Hepatocyte (in vitro differentiated cells): ENCODE measurements around the gene MMP20.

Source experiments
- EZH2 ChIP-seq: fragments of 200-600 bp; sonication (generic); IDR thresholded peaks from 2 replicates; pipeline ENCODE4 v1.6.1; 2016; ENCODE audit warnings: antibody characterized with exemption, mild to moderate bottlenecking, borderline replicate concordance
- TF ChIP-seq, protein P1 (sequence below): fragments of 200-600 bp; sonication (generic); IDR thresholded peaks from 2 replicates; pipeline ENCODE4 v1.5.1; 2016; ENCODE audit warnings: antibody characterized with exemption, mild to moderate bottlenecking; ENCODE audit not compliant: poor library complexity

GRCh38 chr11:102620179-102620578 is 5.0 kb downstream of the MMP20 start:
- TF ChIP-seq, protein P1, sequence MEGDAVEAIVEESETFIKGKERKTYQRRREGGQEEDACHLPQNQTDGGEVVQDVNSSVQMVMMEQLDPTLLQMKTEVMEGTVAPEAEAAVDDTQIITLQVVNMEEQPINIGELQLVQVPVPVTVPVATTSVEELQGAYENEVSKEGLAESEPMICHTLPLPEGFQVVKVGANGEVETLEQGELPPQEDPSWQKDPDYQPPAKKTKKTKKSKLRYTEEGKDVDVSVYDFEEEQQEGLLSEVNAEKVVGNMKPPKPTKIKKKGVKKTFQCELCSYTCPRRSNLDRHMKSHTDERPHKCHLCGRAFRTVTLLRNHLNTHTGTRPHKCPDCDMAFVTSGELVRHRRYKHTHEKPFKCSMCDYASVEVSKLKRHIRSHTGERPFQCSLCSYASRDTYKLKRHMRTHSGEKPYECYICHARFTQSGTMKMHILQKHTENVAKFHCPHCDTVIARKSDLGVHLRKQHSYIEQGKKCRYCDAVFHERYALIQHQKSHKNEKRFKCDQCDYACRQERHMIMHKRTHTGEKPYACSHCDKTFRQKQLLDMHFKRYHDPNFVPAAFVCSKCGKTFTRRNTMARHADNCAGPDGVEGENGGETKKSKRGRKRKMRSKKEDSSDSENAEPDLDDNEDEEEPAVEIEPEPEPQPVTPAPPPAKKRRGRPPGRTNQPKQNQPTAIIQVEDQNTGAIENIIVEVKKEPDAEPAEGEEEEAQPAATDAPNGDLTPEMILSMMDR, result no peak
- TF ChIP-seq EZH2, result no peak
